Measurements from ENCODE around the gene CCDC69.

DNA sequence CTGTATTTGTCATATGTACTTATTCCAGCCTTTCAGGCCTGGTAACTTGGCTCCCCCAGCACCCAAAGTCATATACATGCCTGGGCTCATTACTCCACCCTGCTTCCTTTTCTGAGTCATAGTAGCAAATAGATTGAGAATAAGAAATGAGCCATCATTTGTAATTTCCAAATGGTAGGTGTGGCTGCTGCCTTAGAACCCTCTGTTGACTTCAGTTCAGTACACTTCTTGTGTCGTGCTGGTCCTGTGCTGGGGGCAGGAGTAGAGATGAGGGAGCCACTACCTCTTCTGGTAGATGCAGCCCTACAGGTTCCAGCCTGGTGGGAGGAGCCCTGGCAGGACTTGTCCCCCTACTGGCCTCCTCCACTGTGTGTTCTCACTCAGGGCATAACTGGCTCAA lies 40.2 kb upstream of the CCDC69 start:
- TF ChIP-seq, protein P1, sequence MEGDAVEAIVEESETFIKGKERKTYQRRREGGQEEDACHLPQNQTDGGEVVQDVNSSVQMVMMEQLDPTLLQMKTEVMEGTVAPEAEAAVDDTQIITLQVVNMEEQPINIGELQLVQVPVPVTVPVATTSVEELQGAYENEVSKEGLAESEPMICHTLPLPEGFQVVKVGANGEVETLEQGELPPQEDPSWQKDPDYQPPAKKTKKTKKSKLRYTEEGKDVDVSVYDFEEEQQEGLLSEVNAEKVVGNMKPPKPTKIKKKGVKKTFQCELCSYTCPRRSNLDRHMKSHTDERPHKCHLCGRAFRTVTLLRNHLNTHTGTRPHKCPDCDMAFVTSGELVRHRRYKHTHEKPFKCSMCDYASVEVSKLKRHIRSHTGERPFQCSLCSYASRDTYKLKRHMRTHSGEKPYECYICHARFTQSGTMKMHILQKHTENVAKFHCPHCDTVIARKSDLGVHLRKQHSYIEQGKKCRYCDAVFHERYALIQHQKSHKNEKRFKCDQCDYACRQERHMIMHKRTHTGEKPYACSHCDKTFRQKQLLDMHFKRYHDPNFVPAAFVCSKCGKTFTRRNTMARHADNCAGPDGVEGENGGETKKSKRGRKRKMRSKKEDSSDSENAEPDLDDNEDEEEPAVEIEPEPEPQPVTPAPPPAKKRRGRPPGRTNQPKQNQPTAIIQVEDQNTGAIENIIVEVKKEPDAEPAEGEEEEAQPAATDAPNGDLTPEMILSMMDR (IDR thresholded peaks at IDR 0.05) = no peak
- no peak for TF ChIP-seq EP300 (IDR thresholded peaks at IDR 0.05)
- TF ChIP-seq POLR2A (IDR thresholded peaks at IDR 0.05) = no peak
